HEK293 (cell line): ENCODE measurements around the gene PLA2G1B.

Source experiments
- CTCF ChIA-PET: fragments of 350-600 bp; formaldehyde crosslinking; extraction: SDS; loops from one replicate; lab custom pipeline; 2021; ENCODE audit warnings: antibody characterized with exemption; lab: Yijun Ruan, JAX
- POLR2A ChIA-PET: fragments of 300-600 bp; formaldehyde crosslinking; extraction: SDS; loops from one replicate; lab custom pipeline; 2020; ENCODE audit warnings: antibody characterized with exemption, inconsistent platforms; lab: Yijun Ruan, JAX
- H3K27ac ChIP-seq: fragments of 200-500 bp; sonication (Bioruptor generic); 2 replicates; pipeline ENCODE4 v1.5.1; 2014; ENCODE audit warnings: low read depth, low read length, control low read depth, inconsistent platforms; ENCODE audit errors: extremely low read depth
- H3K36me3 ChIP-seq, 2 experiments: fragments of 200-500 bp in 1 of 2; sonication (Bioruptor generic) in 1 of 2; 1 replicate in 1 of 2; 2 replicates in 1 of 2; pipeline ENCODE4 v1.5.1; 2014 to 2017; ENCODE audit warnings: inconsistent platforms in 2 of 2, low read length in 2 of 2; ENCODE audit not compliant: control insufficient read depth in 2 of 2, insufficient read depth in 1 of 2
- H3K4me1 ChIP-seq: fragments of 200-500 bp; sonication (Bioruptor generic); 2 replicates; pipeline ENCODE4 v1.5.1; 2014; ENCODE audit warnings: mild to moderate bottlenecking, low read length, inconsistent platforms; ENCODE audit not compliant: control insufficient read depth, insufficient read depth
- H3K4me3 ChIP-seq: 2 replicates; pipeline ENCODE4 v1.5.1; 2011; ENCODE audit warnings: low read depth, mild to moderate bottlenecking, control low read depth, low read length, moderate library complexity
- H3K9me3 ChIP-seq: fragments of 200-500 bp; sonication (Bioruptor generic); 2 replicates; pipeline ENCODE4 v1.5.1; 2014; ENCODE audit warnings: low read depth, low read length, inconsistent platforms; ENCODE audit not compliant: control insufficient read depth, insufficient read depth
- GLI4 ChIP-seq: fragments of 450-650 bp; formaldehyde crosslinking; IDR thresholded peaks from 2 replicates; pipeline ENCODE4 v1.5.1; 2016; ENCODE audit warnings: missing biosample characterization, missing genetic modification characterization
- OVOL3 ChIP-seq: fragments of 450-650 bp; formaldehyde crosslinking; IDR thresholded peaks from 2 replicates; pipeline ENCODE4 v1.5.1; 2016; ENCODE audit warnings: missing biosample characterization, missing genetic modification characterization
- RBAK ChIP-seq: fragments of 450-650 bp; formaldehyde crosslinking; IDR thresholded peaks from 2 replicates; pipeline ENCODE4 v1.5.1; 2016; ENCODE audit warnings: missing biosample characterization, missing genetic modification characterization
- SALL2 ChIP-seq: fragments of 450-650 bp; formaldehyde crosslinking; IDR thresholded peaks from 2 replicates; pipeline ENCODE4 v1.5.0; 2017; ENCODE audit warnings: missing biosample characterization, mild to moderate bottlenecking, missing genetic modification characterization, borderline replicate concordance
- SCRT2 ChIP-seq: fragments of 450-650 bp; formaldehyde crosslinking; IDR thresholded peaks from 2 replicates; pipeline ENCODE4 v1.5.1; 2016; ENCODE audit warnings: missing biosample characterization, missing genetic modification characterization
- SETDB1 ChIP-seq: IDR thresholded peaks from one replicate; pipeline ENCODE4 v1.6.1; 2017; ENCODE audit warnings: mild to moderate bottlenecking, low read length, moderate library complexity, mixed read lengths; ENCODE audit not compliant: insufficient read length
- YY2 ChIP-seq: fragments of 450-650 bp; formaldehyde crosslinking; IDR thresholded peaks from 2 replicates; pipeline ENCODE4 v1.5.1; 2016; ENCODE audit warnings: missing biosample characterization, missing genetic modification characterization
- ZBTB44 ChIP-seq: fragments of 450-650 bp; IDR thresholded peaks from 2 replicates; pipeline ENCODE4 v1.5.1; 2018; ENCODE audit warnings: missing biosample characterization, mild to moderate bottlenecking, missing genetic modification characterization
- ZNF133 ChIP-seq: fragments of 450-650 bp; formaldehyde crosslinking; IDR thresholded peaks from 2 replicates; pipeline ENCODE4 v1.5.1; 2016; ENCODE audit warnings: missing biosample characterization, missing genetic modification characterization
- ZNF148 ChIP-seq: fragments of 450-650 bp; formaldehyde crosslinking; IDR thresholded peaks from 2 replicates; pipeline ENCODE4 v1.5.0; 2017; ENCODE audit warnings: missing biosample characterization, missing genetic modification characterization, borderline replicate concordance
- ZNF239 ChIP-seq: fragments of 450-650 bp; formaldehyde crosslinking; IDR thresholded peaks from 2 replicates; pipeline ENCODE4 v1.5.1; 2016; ENCODE audit warnings: missing biosample characterization, missing genetic modification characterization
- ZNF26 ChIP-seq: fragments of 450-650 bp; formaldehyde crosslinking; IDR thresholded peaks from 2 replicates; pipeline ENCODE4 v1.5.1; 2016; ENCODE audit warnings: missing biosample characterization, missing genetic modification characterization
- ZNF280C ChIP-seq: fragments of 450-650 bp; formaldehyde crosslinking; IDR thresholded peaks from 2 replicates; pipeline ENCODE4 v1.5.1; 2016; ENCODE audit warnings: missing biosample characterization, missing genetic modification characterization
- ZNF341 ChIP-seq: fragments of 450-650 bp; formaldehyde crosslinking; IDR thresholded peaks from 2 replicates; pipeline ENCODE4; 2016; ENCODE audit warnings: low read depth, missing biosample characterization, missing genetic modification characterization
- ZNF426 ChIP-seq: fragments of 450-650 bp; formaldehyde crosslinking; IDR thresholded peaks from 2 replicates; pipeline ENCODE4 v1.5.1; 2017; ENCODE audit warnings: missing biosample characterization, missing genetic modification characterization, mild to moderate bottlenecking, inconsistent platforms, moderate library complexity
- ZNF510 ChIP-seq: fragments of 450-650 bp; formaldehyde crosslinking; IDR thresholded peaks from 2 replicates; pipeline ENCODE4 v1.5.1; 2018; ENCODE audit warnings: mild to moderate bottlenecking, missing genetic modification characterization, missing biosample characterization; ENCODE audit not compliant: insufficient replicate concordance
- ZNF558 ChIP-seq: fragments of 450-650 bp; formaldehyde crosslinking; IDR thresholded peaks from 2 replicates; pipeline ENCODE4 v1.5.1; 2016; ENCODE audit warnings: missing biosample characterization, missing genetic modification characterization
- ZNF561 ChIP-seq: fragments of 450-650 bp; IDR thresholded peaks from 2 replicates; pipeline ENCODE4 v1.5.1; 2018; ENCODE audit warnings: missing biosample characterization, missing genetic modification characterization, borderline replicate concordance
- ZNF768 ChIP-seq: fragments of 450-650 bp; formaldehyde crosslinking; IDR thresholded peaks from 2 replicates; pipeline ENCODE4 v1.5.1; 2018; ENCODE audit warnings: missing biosample characterization, mild to moderate bottlenecking, missing genetic modification characterization
- TF ChIP-seq, protein P1 (sequence below): fragments of 450-650 bp; formaldehyde crosslinking; IDR thresholded peaks from 2 replicates; pipeline ENCODE4; 2016; ENCODE audit warnings: missing biosample characterization, missing genetic modification characterization
- TF ChIP-seq, protein P2 (sequence below): fragments of 450-650 bp; formaldehyde crosslinking; IDR thresholded peaks from 2 replicates; pipeline ENCODE4 v1.5.1; 2016; ENCODE audit warnings: missing biosample characterization, missing genetic modification characterization
- TF ChIP-seq, protein P3 (sequence below): fragments of 450-650 bp; formaldehyde crosslinking; IDR thresholded peaks from 2 replicates; pipeline ENCODE4 v1.5.1; 2016; ENCODE audit warnings: missing biosample characterization, missing genetic modification characterization

PLA2G1B gene

DNA sequence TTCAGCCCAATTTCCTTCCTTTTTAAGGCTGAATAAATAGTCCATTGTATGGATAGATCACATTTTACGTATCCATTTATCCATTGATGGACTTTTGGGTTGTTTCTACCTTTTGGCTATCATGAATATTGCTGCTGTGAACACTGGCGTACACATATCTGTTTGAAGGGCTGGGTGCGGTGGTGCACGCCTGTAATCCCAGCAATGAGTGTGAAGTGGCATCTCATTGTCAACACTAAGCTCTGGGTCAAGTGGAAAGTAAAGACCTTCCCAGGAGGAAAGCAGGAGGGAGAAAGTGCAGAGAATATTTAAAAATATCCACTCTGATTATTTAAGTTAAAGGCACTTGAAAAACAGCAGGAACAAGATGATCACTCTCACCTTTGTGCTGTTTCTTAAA, 11.7 kb upstream of the PLA2G1B start (continued):
- TF ChIP-seq, protein P1, sequence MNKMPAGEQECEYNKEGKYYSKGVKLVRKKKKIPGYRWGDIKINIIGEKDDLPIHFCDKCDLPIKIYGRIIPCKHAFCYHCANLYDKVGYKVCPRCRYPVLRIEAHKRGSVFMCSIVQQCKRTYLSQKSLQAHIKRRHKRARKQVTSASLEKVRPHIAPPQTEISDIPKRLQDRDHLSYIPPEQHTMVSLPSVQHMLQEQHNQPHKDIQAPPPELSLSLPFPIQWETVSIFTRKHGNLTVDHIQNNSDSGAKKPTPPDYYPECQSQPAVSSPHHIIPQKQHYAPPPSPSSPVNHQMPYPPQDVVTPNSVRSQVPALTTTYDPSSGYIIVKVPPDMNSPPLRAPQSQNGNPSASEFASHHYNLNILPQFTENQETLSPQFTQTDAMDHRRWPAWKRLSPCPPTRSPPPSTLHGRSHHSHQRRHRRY (tag by site-specific recombination), result no peak
- TF ChIP-seq OVOL3 (no peak), ZNF239 (no peak), YY2 (tag by site-specific recombination) (no peak), ZNF561 (tag by site-specific recombination) (no peak)
- TF ChIP-seq, protein P2, sequence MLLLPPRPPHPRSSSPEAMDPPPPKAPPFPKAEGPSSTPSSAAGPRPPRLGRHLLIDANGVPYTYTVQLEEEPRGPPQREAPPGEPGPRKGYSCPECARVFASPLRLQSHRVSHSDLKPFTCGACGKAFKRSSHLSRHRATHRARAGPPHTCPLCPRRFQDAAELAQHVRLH (tag by site-specific recombination), result no peak
- TF ChIP-seq, all 188 proteins: peak for 0

DNA sequence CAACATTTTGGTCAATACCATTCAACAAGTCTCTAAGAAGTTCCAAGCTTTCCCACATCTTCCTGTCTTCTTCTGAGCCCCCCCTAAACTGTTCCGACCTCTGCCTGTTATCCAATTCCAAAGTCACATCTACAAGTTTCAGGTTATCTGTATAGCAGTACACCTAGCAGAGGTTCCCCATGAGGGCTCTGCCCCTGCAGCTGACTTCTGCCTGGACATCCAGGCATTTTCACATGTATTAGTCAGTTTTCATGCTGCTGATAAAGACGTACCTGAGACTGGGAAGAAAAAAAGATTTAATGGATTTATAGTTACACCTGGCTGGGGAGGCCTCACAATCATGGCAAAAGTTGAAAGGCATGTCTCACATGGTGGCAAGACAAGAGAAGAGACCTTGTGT, 10.2 kb upstream of the PLA2G1B start:
- TF ChIP-seq ZNF768 (tag by site-specific recombination), result no peak
- no peak for TF ChIP-seq ZNF510 (tag by site-specific recombination)
- no peak for TF ChIP-seq ZBTB44 (tag by site-specific recombination)
- TF ChIP-seq ZNF280C (tag by site-specific recombination), result no peak
- no peak for TF ChIP-seq ZNF133 (tag by site-specific recombination)
- TF ChIP-seq ZNF26 (tag by site-specific recombination), result 0 out of 2 replicates have a peak, but pooled peaks have one; percentile 28
- TF ChIP-seq GLI4, result no peak
- TF ChIP-seq RBAK (tag by site-specific recombination), result peak; percentile 58; the same call in 1 of the 2 replicates
- TF ChIP-seq, protein P3, sequence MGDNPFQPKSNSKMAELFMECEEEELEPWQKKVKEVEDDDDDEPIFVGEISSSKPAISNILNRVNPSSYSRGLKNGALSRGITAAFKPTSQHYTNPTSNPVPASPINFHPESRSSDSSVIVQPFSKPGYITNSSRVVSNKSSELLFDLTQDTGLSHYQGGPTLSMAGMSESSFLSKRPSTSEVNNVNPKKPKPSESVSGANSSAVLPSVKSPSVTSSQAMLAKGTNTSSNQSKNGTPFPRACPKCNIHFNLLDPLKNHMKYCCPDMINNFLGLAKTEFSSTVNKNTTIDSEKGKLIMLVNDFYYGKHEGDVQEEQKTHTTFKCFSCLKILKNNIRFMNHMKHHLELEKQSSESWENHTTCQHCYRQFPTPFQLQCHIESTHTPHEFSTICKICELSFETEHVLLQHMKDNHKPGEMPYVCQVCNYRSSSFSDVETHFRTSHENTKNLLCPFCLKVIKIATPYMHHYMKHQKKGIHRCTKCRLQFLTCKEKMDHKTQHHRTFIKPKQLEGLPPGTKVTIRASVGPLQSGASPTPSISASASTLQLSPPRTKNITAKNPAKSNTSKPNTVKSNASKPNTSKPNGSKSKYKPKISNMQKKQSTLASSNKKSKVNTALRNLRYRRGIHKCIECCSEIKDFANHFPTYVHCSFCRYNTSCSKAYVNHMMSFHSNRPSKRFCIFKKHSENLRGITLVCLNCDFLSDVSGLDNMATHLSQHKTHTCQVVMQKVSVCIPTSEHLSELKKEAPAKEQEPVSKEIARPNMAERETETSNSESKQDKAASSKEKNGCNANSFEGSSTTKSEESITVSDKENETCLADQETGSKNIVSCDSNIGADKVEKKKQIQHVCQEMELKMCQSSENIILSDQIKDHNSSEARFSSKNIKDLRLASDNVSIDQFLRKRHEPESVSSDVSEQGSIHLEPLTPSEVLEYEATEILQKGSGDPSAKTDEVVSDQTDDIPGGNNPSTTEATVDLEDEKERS (tag by site-specific recombination), result 0 out of 2 replicates have a peak, but pooled peaks have one; percentile 52
- no peak for TF ChIP-seq ZNF148
- no peak for TF ChIP-seq SALL2 (tag by site-specific recombination)
- TF ChIP-seq ZNF558 (tag by site-specific recombination), result peak; percentile 65; the same call in 1 of the 2 replicates
- TF ChIP-seq ZNF426 (tag by site-specific recombination), result no peak
- peak; percentile 74 for TF ChIP-seq SETDB1
- TF ChIP-seq ZNF341 (tag by site-specific recombination), result no peak
- TF ChIP-seq SCRT2, result peak; percentile 51; the same call in 1 of the 2 replicates
- Histone ChIP-seq H3K9me3 (no peaks in the 10 kb centered on the region), H3K4me3 (no peak overlapping the region), H3K27ac (no peak overlapping the region), H3K36me3 (no peaks in the 10 kb centered on the region), H3K4me1 (no peaks in the 10 kb centered on the region)
- ChIA-PET POLR2A (interaction anchor here (0.5 kb wide), 1 partner anchor 41 kb away, joined by 3 read pairs; no protein-coding TSS in a partner anchor), CTCF (interaction anchor here (0.6 to 3.3 kb wide), 4 partner anchors 18 to 321 kb away, joined by 3 to 17 read pairs (median 3); no protein-coding TSS in a partner anchor)
